H1 (cell line): ENCODE data around the gene MRPL40. TPM values are rescaled to one million over a fixed set of nuclear protein-coding genes. Genes with fewer than 3 reads are reported as not detected.

ENCODE experiments used
- CTCF ChIA-PET: fragments of 300-600 bp; sonication (Branson Sonifier 250); formaldehyde crosslinking; loops from one replicate; lab custom pipeline; 2021; ENCODE audit not compliant: partially characterized antibody; lab: Charles Lee
- POLR2A ChIA-PET: fragments of 300-600 bp; sonication (Branson Sonifier 250); formaldehyde crosslinking; loops from one replicate; lab custom pipeline; 2021; ENCODE audit warnings: inconsistent platforms; ENCODE audit not compliant: partially characterized antibody; lab: Charles Lee
- DNase-seq, 2 experiments: peaks; one replicate each; pipeline versions ENCODE4 v3.0.0 to v3.0.0-alpha.2; 2010 to 2022; ENCODE audit warnings: low spot score in 2 of 2, low read depth in 1 of 2, mixed read lengths in 1 of 2
- FAIRE-seq: peaks from 2 replicates; lab custom pipeline; 2011; peaks lifted over from hg19 to GRCh38; lab: Jason Lieb, UNC
- H2AFZ ChIP-seq: 2 replicates; pipeline ENCODE4 v1.8.1; 2012; ENCODE audit warnings: low read length, inconsistent platforms
- H2AK5ac ChIP-seq: 2 replicates; pipeline ENCODE4 v1.6.1; 2013; ENCODE audit warnings: low read depth, low read length
- H2BK120ac ChIP-seq: replicated peaks from 2 replicates; pipeline ENCODE3; 2013; ENCODE audit warnings: low read depth, low read length, inconsistent platforms
- H2BK12ac ChIP-seq: 2 replicates; pipeline ENCODE4 v1.6.1; 2013; ENCODE audit warnings: low read depth, low read length
- H2BK15ac ChIP-seq: 2 replicates; pipeline ENCODE4 v1.6.1; 2013; ENCODE audit warnings: low read length
- H2BK20ac ChIP-seq: 2 replicates; pipeline ENCODE4 v1.6.1; 2013; ENCODE audit warnings: low read length
- H2BK5ac ChIP-seq: 2 replicates; pipeline ENCODE4 v1.6.1; 2013; ENCODE audit warnings: low read depth, low read length
- H3K14ac ChIP-seq: 2 replicates; pipeline ENCODE4 v1.6.1; 2013; ENCODE audit warnings: inconsistent platforms; ENCODE audit not compliant: insufficient read length
- H3K18ac ChIP-seq: 2 replicates; pipeline ENCODE4 v1.6.1; 2013; ENCODE audit warnings: low read length; ENCODE audit errors: extremely low read depth
- H3K23ac ChIP-seq: 2 replicates; pipeline ENCODE4 v1.6.1; 2013; ENCODE audit warnings: inconsistent platforms; ENCODE audit not compliant: insufficient read length
- H3K23me2 ChIP-seq: 2 replicates; pipeline ENCODE4 v1.6.1; 2013; ENCODE audit warnings: low read depth, low read length
- H3K27ac ChIP-seq: 2 replicates; pipeline ENCODE4 v1.6.1; 2011; ENCODE audit warnings: low read depth, low read length, inconsistent platforms
- H3K27me3 ChIP-seq, 4 experiments: replicated peaks in 1 of 4; 1 replicate in 1 of 4; 2 replicates in 3 of 4; pipeline versions ENCODE4 v1.6.1 to v1.8.1; 2011 to 2013; ENCODE audit warnings: low read length in 3 of 4, mild to moderate bottlenecking in 3 of 4, inconsistent platforms in 2 of 4, mixed read lengths in 2 of 4, moderate library complexity in 1 of 4; ENCODE audit not compliant: control insufficient read depth in 3 of 4, insufficient read depth in 3 of 4; ENCODE audit errors: extremely low read depth in 1 of 4
- H3K36me3 ChIP-seq, 4 experiments: 2 replicates each; pipeline versions ENCODE4 v1.6.1 to v1.8.1; 2011 to 2013; ENCODE audit warnings: mild to moderate bottlenecking in 4 of 4, low read length in 3 of 4, moderate library complexity in 2 of 4, control low read depth in 1 of 4, inconsistent platforms in 1 of 4; ENCODE audit not compliant: insufficient read depth in 4 of 4, control insufficient read depth in 2 of 4
- H3K4ac ChIP-seq: replicated peaks from 2 replicates; pipeline ENCODE3; 2013; ENCODE audit warnings: low read length, low read depth, mixed read lengths, inconsistent platforms; ENCODE audit not compliant: insufficient read length
- H3K4me1 ChIP-seq, 4 experiments: replicated peaks in 1 of 4; 1 replicate in 1 of 4; 2 replicates in 3 of 4; pipeline versions ENCODE4 v1.6.1 to v1.8.1; 2011 to 2013; ENCODE audit warnings: low read length in 3 of 4, inconsistent platforms in 2 of 4, mixed read lengths in 1 of 4; ENCODE audit not compliant: insufficient read depth in 4 of 4, control insufficient read depth in 3 of 4
- H3K4me2 ChIP-seq, 2 experiments: 2 replicates each; pipeline versions ENCODE4 v1.6.1 to v1.8.1; 2011 to 2013; ENCODE audit warnings: low read depth in 2 of 2, low read length in 2 of 2, control low read depth in 1 of 2, inconsistent platforms in 1 of 2, mild to moderate bottlenecking in 1 of 2; ENCODE audit not compliant: insufficient read depth in 1 of 2
- H3K4me3 ChIP-seq, 4 experiments: fragments of 200-600, 300-600 bp in 1 of 4; sonication (generic), shearing (Covaris generic), sonication (Bioruptor Twin) in 1 of 4; 2 replicates each; pipeline versions ENCODE4 v1.5.1 to v1.8.1; 2011 to 2016; ENCODE audit warnings: low read length in 4 of 4, low read depth in 3 of 4, control low read depth in 2 of 4, inconsistent platforms in 2 of 4, mild to moderate bottlenecking in 2 of 4, mixed read lengths in 1 of 4, moderate library complexity in 1 of 4; ENCODE audit not compliant: insufficient read depth in 2 of 4; ENCODE audit errors: extremely low read depth in 1 of 4
- H3K56ac ChIP-seq: replicated peaks from 2 replicates; pipeline ENCODE3; 2013; ENCODE audit warnings: low read depth, mild to moderate bottlenecking, mixed read lengths, low read length, inconsistent platforms; ENCODE audit not compliant: insufficient read length
- H3K79me1 ChIP-seq: 2 replicates; pipeline ENCODE4 v1.6.1; 2013; ENCODE audit warnings: low read depth, low read length, control low read depth
- H3K79me2 ChIP-seq, 2 experiments: 2 replicates each; pipeline versions ENCODE4 v1.6.1 to v1.8.1; 2012 to 2013; ENCODE audit warnings: low read length in 2 of 2, mild to moderate bottlenecking in 2 of 2, inconsistent platforms in 1 of 2; ENCODE audit not compliant: insufficient read depth in 2 of 2, control insufficient read depth in 1 of 2
- H3K9ac ChIP-seq, 4 experiments: replicated peaks in 1 of 4; 1 replicate in 1 of 4; 2 replicates in 3 of 4; pipeline versions ENCODE4 v1.6.1 to v1.8.1; 2011 to 2013; ENCODE audit warnings: low read depth in 3 of 4, low read length in 3 of 4, control low read depth in 2 of 4, mild to moderate bottlenecking in 2 of 4, moderate library complexity in 2 of 4, inconsistent platforms in 1 of 4; ENCODE audit errors: extremely low read depth in 1 of 4
- H3K9me3 ChIP-seq, 2 experiments: 2 replicates each; pipeline versions ENCODE4 v1.6.1 to v1.8.1; 2012 to 2013; ENCODE audit warnings: mild to moderate bottlenecking in 2 of 2, moderate library complexity in 2 of 2, control low read depth in 1 of 2, inconsistent platforms in 1 of 2, low read depth in 1 of 2, low read length in 1 of 2, mixed read lengths in 1 of 2; ENCODE audit not compliant: insufficient read depth in 2 of 2
- H4K20me1 ChIP-seq, 2 experiments: replicated peaks in 1 of 2; 2 replicates each; pipeline versions ENCODE3 to v1.8.1; 2011 to 2013; ENCODE audit warnings: inconsistent platforms in 2 of 2, low read length in 2 of 2, mild to moderate bottlenecking in 1 of 2; ENCODE audit not compliant: insufficient read depth in 2 of 2, control insufficient read depth in 1 of 2
- H4K5ac ChIP-seq: 2 replicates; pipeline ENCODE4 v1.6.1; 2013; ENCODE audit warnings: low read length, low read depth, mixed read lengths, inconsistent platforms; ENCODE audit not compliant: insufficient read length
- H4K8ac ChIP-seq: 2 replicates; pipeline ENCODE4 v1.8.0; 2013; ENCODE audit warnings: mild to moderate bottlenecking, moderate library complexity, low read length, inconsistent platforms; ENCODE audit not compliant: insufficient read depth; ENCODE audit errors: extremely low read depth
- H4K91ac ChIP-seq: replicated peaks from 2 replicates; pipeline ENCODE3; 2013; ENCODE audit warnings: low read length, mixed read lengths, inconsistent platforms; ENCODE audit not compliant: insufficient read length
- CBX5 ChIP-seq: fragments of 300-800, 300-1000 bp; sonication (generic); IDR thresholded peaks from 2 replicates; pipeline ENCODE4 v1.7.1; 2016; ENCODE audit warnings: antibody characterized with exemption, low read length, low read depth
- CEBPB ChIP-seq: IDR thresholded peaks from 2 replicates; pipeline ENCODE4 v1.6.1; 2012; ENCODE audit warnings: low read depth, low read length
- CHD1 ChIP-seq: IDR thresholded peaks from 2 replicates; pipeline ENCODE4 v1.6.1; 2012; ENCODE audit warnings: low read depth, low read length, improper control_type of control experiment
- NRF1 ChIP-seq: IDR thresholded peaks from 2 replicates; pipeline ENCODE4 v1.6.1; 2011; ENCODE audit warnings: mild to moderate bottlenecking, low read depth, low read length, improper control_type of control experiment
- POLR2AphosphoS5 ChIP-seq: IDR thresholded peaks from 2 replicates; pipeline ENCODE4 v1.6.1; 2011; ENCODE audit warnings: low read depth, low read length
- RAD21 ChIP-seq, 2 experiments: IDR thresholded peaks in 1 of 2; conservative IDR thresholded peaks in 1 of 2; 2 replicates each; pipeline ENCODE4 v1.6.1; 2011; ENCODE audit warnings: low read depth in 2 of 2, low read length in 2 of 2, improper control_type of control experiment in 1 of 2, inconsistent platforms in 1 of 2, mild to moderate bottlenecking in 1 of 2, moderate library complexity in 1 of 2
- RXRA ChIP-seq: IDR thresholded peaks from 2 replicates; pipeline ENCODE4 v1.6.1; 2011; ENCODE audit warnings: low read depth, mild to moderate bottlenecking, low read length, moderate library complexity; ENCODE audit not compliant: insufficient read depth
- SIRT6 ChIP-seq: IDR thresholded peaks from one replicate; pipeline ENCODE4 v1.7.1; 2012; ENCODE audit warnings: low read length, inconsistent platforms
- SIX5 ChIP-seq: IDR thresholded peaks from 2 replicates; pipeline ENCODE4 v1.6.1; 2011; ENCODE audit warnings: mild to moderate bottlenecking, low read depth, low read length
- SP1 ChIP-seq: IDR thresholded peaks from 2 replicates; pipeline ENCODE4 v1.6.1; 2011; ENCODE audit warnings: low read depth, low read length
- SUZ12 ChIP-seq: fragments of 200-600 bp; sonication (generic); IDR thresholded peaks from 2 replicates; pipeline ENCODE4 v1.6.1; 2012; ENCODE audit warnings: mild to moderate bottlenecking, inconsistent platforms, low read length, moderate library complexity, mixed read lengths
- WGBS, 2 experiments: shearing (Covaris generic) in 1 of 2; methylation state at CpG; one replicate each; pipeline versions ENCODE4 v1.1.6 to v1.1.7; 2013 to 2015; ENCODE audit warnings: low lambda C conversion rate in 2 of 2, mixed read lengths in 2 of 2, inconsistent platforms in 1 of 2, low coverage in 1 of 2, missing lambda C conversion rate in 1 of 2; ENCODE audit not compliant: insufficient replicate concordance in 2 of 2, insufficient coverage in 1 of 2, insufficient read length in 1 of 2; ENCODE audit errors: extremely low coverage in 1 of 2, missing lambda C conversion rate in 1 of 2; 5-methylcytosine and 5-hydroxymethylcytosine counted together
- polyA plus RNA-seq, 7 experiments: library from polyadenylated mRNA; depleted of rRNA in 3 of 7; stranded (reverse) in 5 of 7; unstranded in 2 of 7; fragments of >200 nt in 5 of 7; fragments of 200-250 nt in 2 of 7; gene quantifications; 1 replicate in 5 of 7; 2 replicates in 1 of 7; 4 replicates in 1 of 7; pipeline versions ENCODE4 v1.2.1 to v1.2.3, GENCODE V29; 2011 to 2013; ENCODE audit warnings: missing spikeins in 2 of 7, mixed read lengths in 2 of 7
- total RNA-seq: library from RNA; stranded (reverse); fragmentation: NEBNext Ultra II Directional; extraction: Animal tissue kit (Norgen Biotek cat#: 25700); gene quantifications from 2 replicates; pipeline ENCODE4 v1.2.1, GENCODE V29; 2021
- TF ChIP-seq, protein P1 (sequence below), 3 experiments: IDR thresholded peaks; 1 replicate in 2 of 3; 2 replicates in 1 of 3; pipeline versions ENCODE4 v1.5.1 to v1.6.1; 2011; ENCODE audit warnings: low read length in 3 of 3, mild to moderate bottlenecking in 3 of 3, inconsistent platforms in 2 of 3, low read depth in 1 of 3, moderate library complexity in 1 of 3; ENCODE audit not compliant: insufficient read depth in 1 of 3; ENCODE audit errors: control extremely low read depth in 1 of 3

MRPL40 gene
- total and polyA plus RNA-seq, 2 of the 8 experiments (the other 6 are each of a cell fraction or from before 2014, with no cell fraction given), result 12.4 to 14.5 TPM

DNA sequence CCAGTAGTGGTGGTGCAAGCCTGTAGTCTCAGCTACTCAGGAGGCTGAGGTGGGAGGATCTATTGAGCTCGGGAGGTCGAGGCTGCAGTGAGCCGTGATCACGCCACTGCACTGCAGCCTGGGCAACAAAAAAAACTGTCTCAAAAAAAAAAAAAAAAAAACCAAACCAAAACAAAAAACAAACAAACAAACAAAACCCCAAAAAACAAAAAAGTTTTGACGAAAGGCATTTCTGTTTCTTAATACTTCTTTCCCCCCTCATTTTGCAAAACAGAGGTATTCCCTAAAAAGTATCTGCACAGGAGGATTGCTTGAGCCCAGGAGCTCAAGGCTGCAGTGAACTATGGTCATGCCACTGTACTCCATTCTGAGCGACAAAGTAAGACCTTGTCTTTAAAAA is 12.0 kb upstream of the MRPL40 start:
- H3K27ac ChIP-seq, result no peak overlapping the region
- no peak overlapping the region for H3K18ac ChIP-seq
- H3K79me2 ChIP-seq, result peaks cover 28 to 98% of the 10 kb centered on the region in 2 experiments
- H2AFZ ChIP-seq, result no peak overlapping the region
- H2BK15ac ChIP-seq, result no peak overlapping the region
- no peak overlapping the region for H3K4me3 ChIP-seq
- no peaks in the 10 kb centered on the region for H3K27me3 ChIP-seq
- no peak overlapping the region for H3K4me2 ChIP-seq
- no peak overlapping the region for H2BK20ac ChIP-seq
- H2BK12ac ChIP-seq, result no peak overlapping the region
- no peak overlapping the region for H2BK5ac ChIP-seq
- peaks cover 0 to 20% (median 7%) of the 10 kb centered on the region in 4 experiments; a peak in 6 of 7 replicates for H3K4me1 ChIP-seq
- H3K56ac ChIP-seq, result no peak overlapping the region
- DNase-seq, result no peak
- H2AK5ac ChIP-seq, result no peak overlapping the region
- no peak overlapping the region for H3K23ac ChIP-seq
- 93% methylated on average over 6 of the region's 6 CpGs; no CpG with 5 or more reads in 1 of the 2 experiments for WGBS, 2 experiments
- H3K36me3 ChIP-seq, result no peaks in the 10 kb centered on the region; a peak in 2 of 8 replicates
- no peak overlapping the region for H4K5ac ChIP-seq
- no peak overlapping the region for H2BK120ac ChIP-seq
- ChIA-PET CTCF (interaction anchor here (0.9 to 1.3 kb wide), 3 partner anchors 9 to 82 kb away, joined by 3 to 4 read pairs (median 3); no protein-coding TSS in a partner anchor), POLR2A (interaction anchor here (0.7 to 4.8 kb wide), 6 partner anchors 11 to 212 kb away, joined by 3 to 38 read pairs (median 4); partner anchors contain the start of genes HIRA and MRPL40)
- H4K20me1 ChIP-seq, result peaks cover 19 to 30% of the 10 kb centered on the region in 2 experiments
- FAIRE-seq, result no peak
- H4K8ac ChIP-seq, result no peak overlapping the region
- H3K14ac ChIP-seq, result no peak overlapping the region
- peaks cover 23% of the 10 kb centered on the region for H3K79me1 ChIP-seq
- no peak overlapping the region for H3K4ac ChIP-seq
- no peaks in the 10 kb centered on the region for H3K9me3 ChIP-seq
- no peak overlapping the region for H3K9ac ChIP-seq
- H4K91ac ChIP-seq, result no peak overlapping the region
- H3K23me2 ChIP-seq, result no peaks in the 10 kb centered on the region; the same call in 1 of the 2 replicates
- no peak for TF ChIP-seq NRF1
- TF ChIP-seq RAD21 (IDR thresholded peaks at IDR 0.05 in 1 of 2, conservative IDR thresholded peaks at IDR 0.05 in 1 of 2; ENCODE audit: low read depth in 2 of 2, low read length in 2 of 2), result no peak
- TF ChIP-seq SUZ12, result no peak
- no peak for TF ChIP-seq CHD1
- no peak for TF ChIP-seq CBX5
- no peak for TF ChIP-seq SP1
- TF ChIP-seq CEBPB, result no peak
- no peak for TF ChIP-seq POLR2AphosphoS5
- no peak for TF ChIP-seq SIX5
- TF ChIP-seq RXRA, result no peak
- TF ChIP-seq SIRT6, result no peak
- TF ChIP-seq, protein P1, sequence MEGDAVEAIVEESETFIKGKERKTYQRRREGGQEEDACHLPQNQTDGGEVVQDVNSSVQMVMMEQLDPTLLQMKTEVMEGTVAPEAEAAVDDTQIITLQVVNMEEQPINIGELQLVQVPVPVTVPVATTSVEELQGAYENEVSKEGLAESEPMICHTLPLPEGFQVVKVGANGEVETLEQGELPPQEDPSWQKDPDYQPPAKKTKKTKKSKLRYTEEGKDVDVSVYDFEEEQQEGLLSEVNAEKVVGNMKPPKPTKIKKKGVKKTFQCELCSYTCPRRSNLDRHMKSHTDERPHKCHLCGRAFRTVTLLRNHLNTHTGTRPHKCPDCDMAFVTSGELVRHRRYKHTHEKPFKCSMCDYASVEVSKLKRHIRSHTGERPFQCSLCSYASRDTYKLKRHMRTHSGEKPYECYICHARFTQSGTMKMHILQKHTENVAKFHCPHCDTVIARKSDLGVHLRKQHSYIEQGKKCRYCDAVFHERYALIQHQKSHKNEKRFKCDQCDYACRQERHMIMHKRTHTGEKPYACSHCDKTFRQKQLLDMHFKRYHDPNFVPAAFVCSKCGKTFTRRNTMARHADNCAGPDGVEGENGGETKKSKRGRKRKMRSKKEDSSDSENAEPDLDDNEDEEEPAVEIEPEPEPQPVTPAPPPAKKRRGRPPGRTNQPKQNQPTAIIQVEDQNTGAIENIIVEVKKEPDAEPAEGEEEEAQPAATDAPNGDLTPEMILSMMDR (IDR thresholded peaks at IDR 0.05; ENCODE audit: control extremely low read depth in 1 of 3, insufficient read depth in 1 of 3, low read depth in 1 of 3, low read length in 3 of 3), result no peak
